Stimulated activated CD4-positive, alpha-beta T cell treated with anti-CD3 and anti-CD28 coated beads, Interleukin-12 subunit alpha, Interleukin-12 subunit beta, amount 100 ng/mL, for 4 hours (primary cell): Measurements from ENCODE around the gene ANKRD42.
A peak's percentile ranks its signal among the peaks of the same experiment; 100 is the strongest.

ENCODE experiments used
- DNase-seq: peaks from one replicate; pipeline ENCODE4 v3.0.0-alpha.2; 2020

ANKRD42 gene

GRCh38 chr11:83193315-83194280 lies at the start of gene ANKRD42:
TSS of gene ANKRD42 (plus strand) at chr11:83193712. CDS start at chr11:83194671, 959 bp downstream.
- peak; percentile 78 for DNase-seq

- DNase-seq = no peak
Observed at GRCh38 chr11:83147895-83148294, 45.6 kb upstream of the ANKRD42 start.

GRCh38 chr11:83150450-83150849 lies 43.1 kb upstream of the ANKRD42 start:
- no peak for DNase-seq

- no peak for DNase-seq
Observed at GRCh38 chr11:83151274-83151977, 42.1 kb upstream of the ANKRD42 start.

- DNase-seq = no peak
Observed at GRCh38 chr11:83152264-83152663, 41.2 kb upstream of the ANKRD42 start.

GRCh38 chr11:83153764-83154163 lies 39.7 kb upstream of the ANKRD42 start:
- DNase-seq = no peak

GRCh38 chr11:83156144-83156995 lies 37.1 kb upstream of the ANKRD42 start:
- DNase-seq = no peak

- peak; percentile 97 for DNase-seq
Observed at GRCh38 chr11:83156996-83157593, 36.4 kb upstream of the ANKRD42 start, which contains the start of gene PCF11. TSS of gene PCF11 (plus strand) at chr11:83157131. CDS start at chr11:83157440, 309 bp downstream.

GRCh38 chr11:83157594-83158356 lies 35.7 kb upstream of the ANKRD42 start:
- peak; percentile 40 for DNase-seq

GRCh38 chr11:83158357-83158786 lies 35.1 kb upstream of the ANKRD42 start:
- DNase-seq = no peak

GRCh38 chr11:83158965-83159901 lies 34.3 kb upstream of the ANKRD42 start:
- no peak for DNase-seq

- DNase-seq = no peak
Observed at GRCh38 chr11:83159902-83160865, 33.3 kb upstream of the ANKRD42 start.

GRCh38 chr11:83161610-83162199 lies 31.8 kb upstream of the ANKRD42 start:
- no peak for DNase-seq

GRCh38 chr11:83162377-83162776 lies 31.1 kb upstream of the ANKRD42 start:
- DNase-seq = no peak

GRCh38 chr11:83166193-83166866 lies 27.2 kb upstream of the ANKRD42 start:
- no peak for DNase-seq

- DNase-seq = no peak
Observed at GRCh38 chr11:83168756-83169155, 24.8 kb upstream of the ANKRD42 start.

- no peak for DNase-seq
Observed at GRCh38 chr11:83170865-83171264, 22.6 kb upstream of the ANKRD42 start.

- DNase-seq = no peak
Observed at GRCh38 chr11:83172551-83172950, 21.0 kb upstream of the ANKRD42 start.
